Loucy (cell line): ENCODE data around the gene GRM5.

Source experiments
- H2AFZ ChIP-seq: fragments of 200-600 bp; sonication (generic); 2 replicates; pipeline ENCODE4 v1.6.0; 2016; ENCODE audit warnings: antibody characterized with exemption, mild to moderate bottlenecking, low read length, moderate library complexity
- H3F3A ChIP-seq: fragments of 200-600 bp; 2 replicates; pipeline ENCODE4 v1.6.0; 2016; ENCODE audit warnings: antibody characterized with exemption, low read depth, mild to moderate bottlenecking
- H3K27me3 ChIP-seq: fragments of 200-600 bp; sonication (generic); 2 replicates; pipeline ENCODE4 v1.6.1; 2014; ENCODE audit warnings: low read length, mild to moderate bottlenecking; ENCODE audit not compliant: insufficient read depth, poor library complexity, severe bottlenecking
- H3K36me3 ChIP-seq: fragments of 200-600 bp; sonication (generic); 2 replicates; pipeline ENCODE4 v1.6.1; 2016; ENCODE audit warnings: low read length; ENCODE audit not compliant: insufficient read depth
- H3K4me1 ChIP-seq: fragments of 200-600 bp; sonication (generic); 2 replicates; pipeline ENCODE4 v1.5.1; 2014; ENCODE audit warnings: low read length, mild to moderate bottlenecking; ENCODE audit not compliant: insufficient read depth, poor library complexity, severe bottlenecking
- H3K4me2 ChIP-seq: fragments of 200-600 bp; sonication (generic); 2 replicates; pipeline ENCODE4 v1.6.0; 2014; ENCODE audit warnings: antibody characterized with exemption, low read length, low read depth, mild to moderate bottlenecking; ENCODE audit not compliant: poor library complexity, severe bottlenecking
- H3K4me3 ChIP-seq: fragments of 200-600 bp; sonication (generic); 2 replicates; pipeline ENCODE4 v1.5.1; 2014; ENCODE audit warnings: low read length, mild to moderate bottlenecking, mixed read lengths; ENCODE audit not compliant: poor library complexity, severe bottlenecking
- H3K79me2 ChIP-seq: fragments of 200-600 bp; sonication (generic); 2 replicates; pipeline ENCODE4 v1.6.1; 2014; ENCODE audit warnings: low read length; ENCODE audit not compliant: insufficient read depth
- H3K9ac ChIP-seq: fragments of 200-600 bp; sonication (generic); 2 replicates; pipeline ENCODE4 v1.6.0; 2014; ENCODE audit warnings: mild to moderate bottlenecking, low read depth, low read length, moderate library complexity; ENCODE audit not compliant: poor library complexity, severe bottlenecking
- H3K9me2 ChIP-seq: fragments of 200-600 bp; sonication (generic); replicated peaks from 2 replicates; pipeline ENCODE4 v1.6.1; 2016; ENCODE audit warnings: low read depth, low read length, mixed read lengths
- H3K9me3 ChIP-seq: fragments of 200-600 bp; sonication (generic); 2 replicates; pipeline ENCODE4 v1.6.1; 2014; ENCODE audit warnings: mild to moderate bottlenecking, antibody characterized with exemption, low read length, low read depth; ENCODE audit not compliant: insufficient read depth
- H4K20me1 ChIP-seq: fragments of 200-600 bp; sonication (generic); 2 replicates; pipeline ENCODE4 v1.6.0; 2014; ENCODE audit warnings: antibody characterized with exemption, low read length, mild to moderate bottlenecking; ENCODE audit not compliant: insufficient read depth, poor library complexity, severe bottlenecking
- EZH2phosphoT487 ChIP-seq: fragments of 200-600 bp; IDR thresholded peaks from 2 replicates; pipeline ENCODE4 v1.6.1; 2018; ENCODE audit warnings: antibody characterized with exemption, mild to moderate bottlenecking, moderate library complexity, borderline replicate concordance
- TF ChIP-seq, protein P1 (sequence below): fragments of 200-600 bp; sonication (generic); conservative IDR thresholded peaks from 2 replicates; pipeline ENCODE4 v1.5.1; 2014; ENCODE audit warnings: mild to moderate bottlenecking, antibody characterized with exemption, low read length

GRM5 gene

GRCh38 chr11:88813233-88813915 is 252.4 kb downstream of the GRM5 start:
- no peaks in the 10 kb centered on the region for H3K27me3 ChIP-seq
- no peak overlapping the region for H3K4me2 ChIP-seq
- H3F3A ChIP-seq: no peaks in the 10 kb centered on the region
- no peak for TF ChIP-seq EZH2phosphoT487
- TF ChIP-seq, protein P1, sequence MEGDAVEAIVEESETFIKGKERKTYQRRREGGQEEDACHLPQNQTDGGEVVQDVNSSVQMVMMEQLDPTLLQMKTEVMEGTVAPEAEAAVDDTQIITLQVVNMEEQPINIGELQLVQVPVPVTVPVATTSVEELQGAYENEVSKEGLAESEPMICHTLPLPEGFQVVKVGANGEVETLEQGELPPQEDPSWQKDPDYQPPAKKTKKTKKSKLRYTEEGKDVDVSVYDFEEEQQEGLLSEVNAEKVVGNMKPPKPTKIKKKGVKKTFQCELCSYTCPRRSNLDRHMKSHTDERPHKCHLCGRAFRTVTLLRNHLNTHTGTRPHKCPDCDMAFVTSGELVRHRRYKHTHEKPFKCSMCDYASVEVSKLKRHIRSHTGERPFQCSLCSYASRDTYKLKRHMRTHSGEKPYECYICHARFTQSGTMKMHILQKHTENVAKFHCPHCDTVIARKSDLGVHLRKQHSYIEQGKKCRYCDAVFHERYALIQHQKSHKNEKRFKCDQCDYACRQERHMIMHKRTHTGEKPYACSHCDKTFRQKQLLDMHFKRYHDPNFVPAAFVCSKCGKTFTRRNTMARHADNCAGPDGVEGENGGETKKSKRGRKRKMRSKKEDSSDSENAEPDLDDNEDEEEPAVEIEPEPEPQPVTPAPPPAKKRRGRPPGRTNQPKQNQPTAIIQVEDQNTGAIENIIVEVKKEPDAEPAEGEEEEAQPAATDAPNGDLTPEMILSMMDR: no peak
- no peaks in the 10 kb centered on the region for H3K9me2 ChIP-seq
- H3K79me2 ChIP-seq: no peaks in the 10 kb centered on the region
- H3K4me3 ChIP-seq: no peak overlapping the region
- H3K36me3 ChIP-seq: no peaks in the 10 kb centered on the region
- H3K9ac ChIP-seq: no peak overlapping the region
- H4K20me1 ChIP-seq: no peaks in the 10 kb centered on the region
- H2AFZ ChIP-seq: 0 out of 2 replicates have a peak overlapping the region, but pooled peaks have one; percentile 5
- no peaks in the 10 kb centered on the region for H3K4me1 ChIP-seq
- peaks cover 9% of the 10 kb centered on the region; the same call in 1 of the 2 replicates for H3K9me3 ChIP-seq

DNA sequence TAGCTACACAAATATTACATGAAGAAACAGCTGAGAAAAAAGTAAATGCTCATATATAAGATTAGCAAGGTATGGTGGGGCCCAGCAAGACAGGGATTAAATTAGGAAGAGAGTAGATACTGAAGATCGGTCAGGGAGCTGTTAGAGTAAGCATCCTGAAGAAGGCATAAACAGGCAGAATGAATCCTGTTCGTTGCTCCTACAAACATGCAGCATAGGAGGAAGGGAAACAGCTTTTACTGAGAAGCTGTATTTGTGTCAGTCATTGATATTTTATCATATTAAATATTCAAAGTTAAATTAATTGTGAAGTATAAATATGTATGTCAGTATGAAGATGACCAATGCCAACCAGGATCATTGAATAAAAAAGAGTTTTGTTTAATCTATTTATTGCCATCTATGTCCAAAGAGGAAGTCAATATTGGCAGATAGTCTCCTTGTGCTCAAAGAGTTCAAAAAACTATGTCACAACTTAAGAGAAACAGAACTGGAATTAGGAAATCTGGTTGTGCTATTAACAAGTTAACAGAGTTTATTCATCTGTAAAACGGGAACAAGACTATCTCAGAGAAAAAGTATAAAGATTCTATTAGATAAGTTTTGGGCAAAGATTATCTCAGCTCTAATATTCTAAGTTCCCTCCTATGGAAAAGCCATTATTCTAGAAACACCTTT is 255.2 kb downstream of the GRM5 start:
- H3F3A ChIP-seq: no peaks in the 10 kb centered on the region
- no peak overlapping the region for H2AFZ ChIP-seq
- no peak overlapping the region for H3K4me3 ChIP-seq
- H3K4me1 ChIP-seq: no peaks in the 10 kb centered on the region
- peaks cover 9% of the 10 kb centered on the region; the same call in 1 of the 2 replicates for H3K9me3 ChIP-seq
- H3K4me2 ChIP-seq: no peak overlapping the region
- no peaks in the 10 kb centered on the region for H3K9me2 ChIP-seq
- no peaks in the 10 kb centered on the region for H4K20me1 ChIP-seq
- no peak overlapping the region for H3K9ac ChIP-seq
- H3K27me3 ChIP-seq: no peaks in the 10 kb centered on the region
- TF ChIP-seq, protein P1: no peak
- TF ChIP-seq EZH2phosphoT487: no peak
- no peaks in the 10 kb centered on the region for H3K36me3 ChIP-seq
- H3K79me2 ChIP-seq: no peaks in the 10 kb centered on the region

DNA sequence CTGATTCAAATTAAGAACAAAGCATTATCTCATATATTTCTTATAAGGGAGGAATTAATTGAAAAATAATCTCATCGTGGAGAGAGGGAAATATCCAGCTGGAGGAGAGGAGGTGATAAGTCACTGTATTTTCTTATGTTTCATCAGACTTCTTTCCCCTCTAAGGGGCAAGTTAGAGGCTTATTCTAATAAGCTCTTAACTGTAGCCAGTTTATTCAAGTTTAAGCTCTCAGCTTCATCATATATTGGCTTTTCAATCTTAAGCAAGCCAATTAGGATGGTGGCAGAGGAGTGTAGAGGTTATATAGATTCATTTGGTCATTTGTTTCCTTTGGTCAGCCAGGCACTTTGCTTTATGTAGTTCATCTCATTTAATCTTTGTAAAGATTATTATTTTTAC is 256.7 kb downstream of the GRM5 start:
- Histone ChIP-seq H3F3A (no peaks in the 10 kb centered on the region), H3K4me1 (no peaks in the 10 kb centered on the region), H2AFZ (no peak overlapping the region), H3K36me3 (no peaks in the 10 kb centered on the region), H3K9me2 (no peaks in the 10 kb centered on the region), H3K9me3 (0 out of 2 replicates have a peak, but pooled peaks cover under 1% of the 10 kb centered on the region), H3K9ac (no peak overlapping the region), H4K20me1 (no peaks in the 10 kb centered on the region), H3K4me2 (no peak overlapping the region), H3K4me3 (no peak overlapping the region), H3K79me2 (no peaks in the 10 kb centered on the region), H3K27me3 (no peaks in the 10 kb centered on the region)
- TF ChIP-seq, protein P1: no peak
- TF ChIP-seq EZH2phosphoT487: no peak
